ENCODE data around the gene PSG11.
"Not testable (repeated sequence)": the region's sequence is repeated elsewhere in the genome, so short reads cannot be mapped to it uniquely, and the experiment has no call there.

The PSG11 gene

GRCh38 chr19:42989186-42989585, 37.1 kb downstream of the PSG11 start:
- DNase-seq (ENCODE audit: low read depth in 2 of 2), result not testable (repeated sequence)

- not testable (repeated sequence) for DNase-seq (ENCODE audit: low read depth in 2 of 2)
These were observed 38.1 kb downstream of the PSG11 start for GRCh38 chr19:42988206-42988605.

GRCh38 chr19:42985588-42985987, 40.7 kb downstream of the PSG11 start:
- DNase-seq (ENCODE audit: low read depth in 2 of 2), result no peak

GRCh38 chr19:42982111-42982510, 44.2 kb downstream of the PSG11 start:
- DNase-seq (ENCODE audit: low read depth in 2 of 2), result not testable (repeated sequence)

- DNase-seq (ENCODE audit: low read depth in 2 of 2), result not testable (repeated sequence)
These were observed 54.8 kb downstream of the PSG11 start for GRCh38 chr19:42971451-42971850.

GRCh38 chr19:42965176-42965575, 61.1 kb downstream of the PSG11 start:
- no peak for DNase-seq (ENCODE audit: low read depth in 2 of 2)

GRCh38 chr19:42961119-42961518, 65.2 kb downstream of the PSG11 start:
- DNase-seq (ENCODE audit: low read depth in 2 of 2), result no peak

Data from stimulated activated CD4-positive, alpha-beta T cell treated with anti-CD3 and anti-CD28 coated beads, Interleukin-15, amount 100 ng/mL, for 48 hours (primary cell).